ENCODE results near the gene RANBP2. TPM values are rescaled to one million over a fixed set of nuclear protein-coding genes. Genes with fewer than 3 reads are reported as not detected.

Gene RANBP2
- total and polyA plus RNA-seq, 12 donors, result 8.0 to 74.0 (median 56.1) TPM

DNA sequence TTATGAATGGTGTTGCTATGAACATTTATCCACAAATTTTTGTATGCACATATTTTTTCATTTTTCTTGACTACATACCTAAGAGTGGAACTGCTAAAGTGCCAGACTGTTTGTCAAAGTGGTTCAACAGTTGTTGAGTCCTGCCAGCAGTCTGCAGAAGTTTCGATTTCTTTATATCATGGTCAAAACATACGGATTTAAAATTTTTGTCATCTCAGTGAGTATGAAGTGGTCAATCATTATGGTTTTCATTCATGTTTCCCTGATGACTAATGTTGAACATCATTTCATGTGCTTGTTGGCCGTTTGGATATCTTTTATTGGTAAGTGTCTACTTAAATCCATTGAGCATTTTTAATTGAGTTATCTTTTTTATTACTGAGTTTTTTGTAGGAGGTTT, 106.5 kb downstream of the RANBP2 start:
- H3K27me3 ChIP-seq, result no peaks in the 10 kb centered on the region
- no peak overlapping the region for H3K27ac ChIP-seq
- H3K36me3 ChIP-seq, result no peaks in the 10 kb centered on the region
- TF ChIP-seq, protein P1, sequence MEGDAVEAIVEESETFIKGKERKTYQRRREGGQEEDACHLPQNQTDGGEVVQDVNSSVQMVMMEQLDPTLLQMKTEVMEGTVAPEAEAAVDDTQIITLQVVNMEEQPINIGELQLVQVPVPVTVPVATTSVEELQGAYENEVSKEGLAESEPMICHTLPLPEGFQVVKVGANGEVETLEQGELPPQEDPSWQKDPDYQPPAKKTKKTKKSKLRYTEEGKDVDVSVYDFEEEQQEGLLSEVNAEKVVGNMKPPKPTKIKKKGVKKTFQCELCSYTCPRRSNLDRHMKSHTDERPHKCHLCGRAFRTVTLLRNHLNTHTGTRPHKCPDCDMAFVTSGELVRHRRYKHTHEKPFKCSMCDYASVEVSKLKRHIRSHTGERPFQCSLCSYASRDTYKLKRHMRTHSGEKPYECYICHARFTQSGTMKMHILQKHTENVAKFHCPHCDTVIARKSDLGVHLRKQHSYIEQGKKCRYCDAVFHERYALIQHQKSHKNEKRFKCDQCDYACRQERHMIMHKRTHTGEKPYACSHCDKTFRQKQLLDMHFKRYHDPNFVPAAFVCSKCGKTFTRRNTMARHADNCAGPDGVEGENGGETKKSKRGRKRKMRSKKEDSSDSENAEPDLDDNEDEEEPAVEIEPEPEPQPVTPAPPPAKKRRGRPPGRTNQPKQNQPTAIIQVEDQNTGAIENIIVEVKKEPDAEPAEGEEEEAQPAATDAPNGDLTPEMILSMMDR (IDR thresholded peaks at IDR 0.05), result no peak
- intact Hi-C loops (cut with DNase I), result no loop called here
- peaks cover 0 to under 1% (median 0%) of the 10 kb centered on the region in 11 donors for H3K9me3 ChIP-seq
- ATAC-seq (no peak), DNase-seq (no peak)
- no peak overlapping the region for H3K4me3 ChIP-seq
- 92 to 94% methylated on average over 3 of the region's 3 CpGs for WGBS, 2 donors
- no peaks in the 10 kb centered on the region for H3K4me1 ChIP-seq

DNA sequence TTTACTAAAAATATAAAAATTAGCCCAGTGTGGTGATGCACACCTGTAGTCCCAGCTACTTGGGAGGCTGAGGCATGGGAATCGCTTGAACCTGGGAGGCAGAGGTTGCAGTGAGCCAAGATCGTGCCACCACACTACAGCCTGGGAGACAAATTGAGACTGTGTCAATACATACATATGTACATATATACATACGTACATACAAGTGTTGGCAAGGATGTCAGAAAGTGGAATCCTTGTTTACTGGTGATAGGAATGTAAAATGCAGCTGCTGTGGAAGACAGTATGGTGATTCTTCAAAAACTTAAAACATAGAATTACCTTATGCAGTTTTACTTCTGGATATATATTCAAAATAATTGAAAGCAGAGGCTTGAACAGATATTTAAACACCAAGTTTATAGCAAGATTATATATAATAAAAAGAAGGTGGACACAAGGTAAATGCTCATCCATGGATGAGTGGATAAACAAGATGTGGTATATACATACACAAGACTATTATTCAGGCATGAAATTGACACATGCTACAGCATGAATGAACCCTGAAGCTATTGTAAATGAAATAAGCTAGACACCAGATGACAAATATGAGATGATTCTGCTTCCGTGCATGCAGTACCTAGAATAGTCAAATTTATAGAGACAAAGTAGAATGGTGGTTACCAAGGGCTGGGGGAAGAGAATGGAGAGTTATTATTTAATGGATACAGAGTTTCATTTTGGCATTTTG, 110.5 kb downstream of the RANBP2 start:
- WGBS, 2 donors, result 92 to 97% methylated on average over 4 of the region's 4 CpGs
- H3K27ac ChIP-seq, result no peak overlapping the region
- no peaks in the 10 kb centered on the region for H3K4me1 ChIP-seq
- H3K4me3 ChIP-seq, result no peak overlapping the region
- H3K36me3 ChIP-seq, result no peaks in the 10 kb centered on the region
- no peaks in the 10 kb centered on the region for H3K27me3 ChIP-seq
- ATAC-seq, result no peak
- intact Hi-C loops (cut with DNase I), result no loop called here
- TF ChIP-seq, protein P1 (IDR thresholded peaks at IDR 0.05), result no peak
- no peaks in the 10 kb centered on the region for H3K9me3 ChIP-seq
- DNase-seq, result no peak

DNA sequence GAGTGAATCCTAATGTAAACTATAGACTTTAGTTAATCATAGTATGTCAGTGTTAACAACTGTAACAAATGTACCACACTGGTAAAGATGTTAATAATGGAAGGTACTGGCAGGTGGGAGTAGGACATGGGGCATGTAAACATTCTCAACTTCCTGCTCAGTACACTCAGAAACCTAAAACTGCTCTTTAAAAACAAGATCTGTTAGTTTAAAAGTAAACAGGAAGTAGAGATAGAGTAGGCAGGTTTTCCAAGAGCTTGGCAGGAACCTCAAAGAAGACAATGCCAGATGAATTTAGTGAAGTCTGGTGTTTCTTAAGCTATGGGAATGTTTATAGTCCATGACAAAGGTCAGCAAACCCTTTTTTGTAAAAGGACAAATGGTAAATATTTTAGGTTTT, 113.9 kb downstream of the RANBP2 start:
- TF ChIP-seq, protein P1 (IDR thresholded peaks at IDR 0.05), result no peak
- no peaks in the 10 kb centered on the region for H3K27me3 ChIP-seq
- no peaks in the 10 kb centered on the region for H3K36me3 ChIP-seq
- H3K27ac ChIP-seq, result no peak overlapping the region
- peaks cover 0 to 19% (median 0%) of the 10 kb centered on the region in 11 donors for H3K9me3 ChIP-seq
- no peak overlapping the region for H3K4me3 ChIP-seq
- intact Hi-C loops (cut with DNase I), result no loop called here
- ATAC-seq (no peak), DNase-seq (no peak)
- H3K4me1 ChIP-seq, result no peaks in the 10 kb centered on the region

DNA sequence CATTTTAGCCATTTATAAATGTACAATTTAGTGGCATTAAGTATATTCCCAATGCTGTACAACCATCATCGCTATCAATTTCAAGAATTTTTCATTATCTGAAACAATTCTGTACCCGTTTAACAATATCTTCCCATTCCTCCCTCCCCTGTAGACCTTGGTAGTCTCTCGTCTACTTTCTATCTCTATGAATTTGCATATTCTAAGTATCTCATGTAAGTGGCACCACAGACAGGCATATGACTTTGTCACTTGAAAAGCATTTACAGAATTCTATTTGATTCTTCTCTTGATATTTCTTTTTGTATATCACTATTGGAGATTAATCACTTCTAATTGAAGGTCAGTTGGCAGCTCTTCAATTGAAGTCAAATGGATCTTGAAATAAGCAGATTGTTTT, 115.3 kb downstream of the RANBP2 start:
- peaks cover 0 to 28% (median 2%) of the 10 kb centered on the region in 11 donors for H3K9me3 ChIP-seq
- H3K27me3 ChIP-seq, result no peaks in the 10 kb centered on the region
- WGBS, 2 donors, result 90 to 92% methylated on average over 3 of the region's 3 CpGs
- intact Hi-C loops (cut with DNase I), result no loop called here
- H3K4me3 ChIP-seq, result no peak overlapping the region
- ATAC-seq, result no peak
- no peak overlapping the region for H3K27ac ChIP-seq
- peaks cover 0 to 6% (median 0%) of the 10 kb centered on the region in 9 donors for H3K36me3 ChIP-seq
- TF ChIP-seq, protein P1 (IDR thresholded peaks at IDR 0.05), result no peak
- no peaks in the 10 kb centered on the region for H3K4me1 ChIP-seq
- DNase-seq, result no peak
